Heart left ventricle (tissue), 16 donors: Measurements from ENCODE around the gene LHX5. TPM values are rescaled to one million over a fixed set of nuclear protein-coding genes. Genes with fewer than 3 reads are reported as not detected.

Experiments used
- ATAC-seq, 4 donors: fragments of 200-7000 bp; cut with Tn5 transposase; one replicate each; pipeline ENCODE4 v1.9.1; 2020 to 2022; ENCODE audit warnings: moderate library complexity in 4 of 4, mild to moderate bottlenecking in 3 of 4, moderate number of reproducible peaks in 1 of 4
- DNase-seq, 5 donors: peaks; one replicate each; pipeline ENCODE4 v3.0.0-alpha.2; 2020
- H3K27ac ChIP-seq, 12 donors: fragments of 200-600 bp; sonication (generic) in 4 of 12; one replicate each; pipeline versions ENCODE4 v1.5.0 to v1.8.0; 2016 to 2022; ENCODE audit warnings: mild to moderate bottlenecking in 2 of 12
- H3K27me3 ChIP-seq, 9 donors: fragments of 200-600 bp; sonication (generic) in 2 of 9; one replicate each; pipeline versions ENCODE4 v1.5.1 to v1.8.0; 2016 to 2022; ENCODE audit warnings: mild to moderate bottlenecking in 3 of 9
- H3K36me3 ChIP-seq, 9 donors: fragments of 200-600 bp; sonication (generic) in 2 of 9; one replicate each; pipeline versions ENCODE4 v1.5.0 to v1.8.0; 2018 to 2022; ENCODE audit warnings: mild to moderate bottlenecking in 2 of 9
- H3K4me1 ChIP-seq, 12 donors: fragments of 200-600 bp; sonication (generic) in 4 of 12; one replicate each; pipeline versions ENCODE4 v1.5.0 to v1.8.0; 2016 to 2022; ENCODE audit warnings: mild to moderate bottlenecking in 3 of 12
- H3K4me3 ChIP-seq, 12 donors: fragments of 200-600 bp; sonication (generic) in 4 of 12; one replicate each; pipeline versions ENCODE4 v1.5.0 to v1.8.0; 2017 to 2022; ENCODE audit warnings: mild to moderate bottlenecking in 9 of 12, moderate library complexity in 4 of 12
- H3K9me3 ChIP-seq, 12 donors: fragments of 200-600 bp; sonication (generic) in 4 of 12; one replicate each; pipeline versions ENCODE4 v1.5.0 to v1.8.0; 2016 to 2022; ENCODE audit warnings: mild to moderate bottlenecking in 1 of 12
- POLR2A ChIP-seq, 2 donors: fragments of 450-650 bp; IDR thresholded peaks; one replicate each; pipeline ENCODE4 v1.6.1; 2017; ENCODE audit warnings: antibody characterized with exemption in 2 of 2, mild to moderate bottlenecking in 2 of 2, moderate library complexity in 2 of 2
- WGBS, 4 donors: extraction: QIAGEN DNeasy Blood & Tissue Kit in 2 of 4; methylation state at CpG; one replicate each; pipeline versions ENCODE4 v1.1.5 to v1.1.7; 2013 to 2018; 5-methylcytosine and 5-hydroxymethylcytosine counted together
- intact Hi-C, 10 donors: fragments of 100-400 bp; cut with DNase I; formaldehyde crosslinking; loops; one replicate each; pipeline versions ENCODE4 v1.11.1 to v1.14.2; 2022
- polyA plus RNA-seq, 2 donors: library from polyadenylated mRNA; stranded (reverse); fragments of 200-250 nt; gene quantifications; one replicate each; pipeline ENCODE4 v1.2.3, GENCODE V29; 2013
- total RNA-seq, 9 donors: library from RNA; depleted of rRNA in 2 of 9; stranded (reverse); fragments of >200 nt in 2 of 9; fragmentation: NEBNext Ultra II Directional in 3 of 9; extraction: Animal tissue kit (Norgen Biotek cat#: 25700) in 3 of 9; gene quantifications; one replicate each; pipeline versions ENCODE4 v1.1.0 to v1.2.4, GENCODE V29; 2016 to 2023
- TF ChIP-seq, protein P1 (sequence below), 12 donors: fragments of 200-600 bp; sonication (generic) in 4 of 12; IDR thresholded peaks; one replicate each; pipeline versions ENCODE4 v1.5.0 to v1.8.0; 2018 to 2022; ENCODE audit warnings: antibody characterized with exemption in 12 of 12, mild to moderate bottlenecking in 5 of 12
- donor health status: ischemic (EF 13 %, LVEDD 7.1; RV severe dilation, severe dysfunction).
- donor health status: healthy with polysubstance abuse.
- donor health status: DM: no; HTN: yes; CAD: no.
- donor health status: DM: no; HTN: no; CAD: no.
- donor health status: ischemic (EF 25% LVEDD 6.9; RV normal size, moderate dysfunction).
- donor health status: ischemic (EF 25% LVEDD 5.7; RV mildly dilated, moderate dysfunction).
- donor health status: healthy.
- donor health status: DM: yes; HTN: yes; CAD: no.
- donor health status: ischemic (EF 35%, LVEDD 5.7; RV mildly dilated, moderate dysfunction).
- donor health status: nonischemic (EF 11% LVEDD 7.7; RV severe dilation, severe dysfunction).
- donor health status: DM: yes; HTN: yes; CAD: no.
- donor health status: PGD.
- donor health status: ischemic (EF 29% LVEDD 5.4; RV normal size, mild dysfunction).
- donor health status: nonischemic (EF 23%, LVEDD 6.1; RV moderate dilation, normal function).

The LHX5 gene
- total and polyA plus RNA-seq, 11 donors: not detected

DNA sequence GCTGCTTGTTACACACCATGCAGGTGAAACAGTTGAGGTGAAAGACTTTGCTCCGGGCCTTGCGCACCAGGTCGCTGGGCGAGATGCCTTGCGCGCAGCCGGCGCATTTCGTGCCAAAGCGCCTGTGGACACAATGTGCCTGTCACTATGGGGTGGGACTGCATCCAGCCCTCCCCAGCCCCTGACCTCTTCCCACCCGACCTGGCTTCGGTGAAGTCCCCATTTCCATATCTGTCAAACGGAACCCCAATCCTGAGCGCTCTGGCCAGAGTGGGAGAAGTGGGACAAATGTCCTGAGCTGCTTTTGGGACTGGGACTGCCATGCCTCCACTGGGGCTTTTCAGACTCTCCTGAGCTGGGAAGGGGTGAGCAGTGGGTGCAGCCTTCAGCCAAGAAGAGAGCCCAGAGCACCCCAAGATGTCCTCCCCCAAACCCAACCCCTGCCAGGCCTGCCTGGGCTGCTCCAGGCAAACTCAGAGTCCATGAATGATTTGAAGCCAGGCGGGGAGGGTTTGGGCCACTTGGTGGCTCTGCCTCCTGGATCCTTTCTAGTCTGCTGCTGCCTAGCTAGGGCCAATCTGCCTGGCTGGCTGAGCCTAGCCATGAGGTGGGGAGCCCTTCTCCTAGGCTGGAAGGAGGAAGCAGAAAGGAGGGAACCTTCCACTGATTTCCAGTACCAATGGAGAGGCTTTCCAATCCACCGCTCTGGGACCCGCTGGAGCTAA, 2.3 kb downstream of the LHX5 start:
- Histone ChIP-seq H3K36me3 (no peaks in the 10 kb centered on the region), H3K4me3 (no peak overlapping the region), H3K27ac (no peak overlapping the region), H3K4me1 (peaks cover 0 to 53% (median 18%) of the 10 kb centered on the region in 12 donors), H3K27me3 (peaks cover 77 to 100% (median 100%) of the 10 kb centered on the region in 9 donors), H3K9me3 (no peaks in the 10 kb centered on the region)
- TF ChIP-seq POLR2A (IDR thresholded peaks at IDR 0.05): no peak
- TF ChIP-seq, protein P1, sequence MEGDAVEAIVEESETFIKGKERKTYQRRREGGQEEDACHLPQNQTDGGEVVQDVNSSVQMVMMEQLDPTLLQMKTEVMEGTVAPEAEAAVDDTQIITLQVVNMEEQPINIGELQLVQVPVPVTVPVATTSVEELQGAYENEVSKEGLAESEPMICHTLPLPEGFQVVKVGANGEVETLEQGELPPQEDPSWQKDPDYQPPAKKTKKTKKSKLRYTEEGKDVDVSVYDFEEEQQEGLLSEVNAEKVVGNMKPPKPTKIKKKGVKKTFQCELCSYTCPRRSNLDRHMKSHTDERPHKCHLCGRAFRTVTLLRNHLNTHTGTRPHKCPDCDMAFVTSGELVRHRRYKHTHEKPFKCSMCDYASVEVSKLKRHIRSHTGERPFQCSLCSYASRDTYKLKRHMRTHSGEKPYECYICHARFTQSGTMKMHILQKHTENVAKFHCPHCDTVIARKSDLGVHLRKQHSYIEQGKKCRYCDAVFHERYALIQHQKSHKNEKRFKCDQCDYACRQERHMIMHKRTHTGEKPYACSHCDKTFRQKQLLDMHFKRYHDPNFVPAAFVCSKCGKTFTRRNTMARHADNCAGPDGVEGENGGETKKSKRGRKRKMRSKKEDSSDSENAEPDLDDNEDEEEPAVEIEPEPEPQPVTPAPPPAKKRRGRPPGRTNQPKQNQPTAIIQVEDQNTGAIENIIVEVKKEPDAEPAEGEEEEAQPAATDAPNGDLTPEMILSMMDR (IDR thresholded peaks at IDR 0.05): no peak
- 1 to 7% (median 3%) methylated on average over 15 to 17 of the region's 17 CpGs for WGBS, 4 donors
- DNase-seq (no peak), ATAC-seq (no peak)
- intact Hi-C loops: no loop called here

DNA sequence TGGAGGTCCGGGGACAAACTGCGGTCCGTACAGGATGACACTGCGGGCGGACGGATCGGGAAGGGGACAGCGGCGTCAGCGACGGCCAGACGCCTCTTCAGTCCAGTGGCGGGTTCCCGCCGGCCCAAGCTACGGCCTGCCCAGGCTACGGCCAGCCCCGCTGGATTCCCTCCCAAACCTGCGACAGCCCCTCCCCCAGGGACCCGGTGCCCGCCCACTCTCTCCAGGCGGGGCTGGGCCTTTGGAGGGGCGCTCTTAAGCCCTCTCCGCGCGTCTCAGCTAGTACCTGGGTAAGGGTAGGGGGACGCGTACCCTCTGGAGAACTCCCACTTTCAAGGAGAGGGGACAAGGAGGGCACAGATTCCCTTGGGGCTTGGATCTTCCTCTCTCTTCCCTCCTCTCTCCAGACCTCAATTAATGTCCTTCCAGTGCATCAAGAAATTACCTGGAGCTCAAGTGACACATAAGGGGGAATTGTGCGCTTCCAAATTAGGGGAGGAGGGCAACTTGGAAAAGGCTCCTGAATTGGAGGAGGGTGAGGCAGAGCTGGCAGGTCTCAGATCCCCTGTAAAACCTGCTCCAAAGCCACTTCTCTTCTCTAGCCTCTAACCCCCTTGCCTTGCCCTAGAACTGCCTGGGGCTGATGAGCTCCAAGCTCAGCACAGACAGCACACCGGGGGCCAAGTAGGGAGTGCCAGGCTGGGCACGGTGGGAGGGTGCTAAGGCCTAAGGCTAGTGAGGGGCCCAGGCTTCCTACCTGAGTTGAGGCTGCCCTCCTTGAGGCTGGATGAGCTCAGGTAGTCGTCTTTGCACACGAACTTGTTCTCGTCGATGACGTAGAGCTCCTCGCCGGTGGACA, 3.1 kb downstream of the LHX5 start:
- peak overlapping the region in 1 of 12 donors; percentile 34 for H3K4me3 ChIP-seq
- TF ChIP-seq, protein P1 (IDR thresholded peaks at IDR 0.05): no peak
- no peak for TF ChIP-seq POLR2A (IDR thresholded peaks at IDR 0.05)
- no peak for DNase-seq
- no peaks in the 10 kb centered on the region for H3K9me3 ChIP-seq
- WGBS, 4 donors: 1 to 3% (median 2%) methylated on average over 19 to 38 of the region's 38 CpGs
- intact Hi-C loops: no loop called here
- H3K27ac ChIP-seq: no peak overlapping the region
- peaks cover 74 to 100% (median 100%) of the 10 kb centered on the region in 9 donors for H3K27me3 ChIP-seq
- ATAC-seq: no peak
- H3K36me3 ChIP-seq: no peaks in the 10 kb centered on the region
- peaks cover 0 to 61% (median 26%) of the 10 kb centered on the region in 12 donors for H3K4me1 ChIP-seq

DNA sequence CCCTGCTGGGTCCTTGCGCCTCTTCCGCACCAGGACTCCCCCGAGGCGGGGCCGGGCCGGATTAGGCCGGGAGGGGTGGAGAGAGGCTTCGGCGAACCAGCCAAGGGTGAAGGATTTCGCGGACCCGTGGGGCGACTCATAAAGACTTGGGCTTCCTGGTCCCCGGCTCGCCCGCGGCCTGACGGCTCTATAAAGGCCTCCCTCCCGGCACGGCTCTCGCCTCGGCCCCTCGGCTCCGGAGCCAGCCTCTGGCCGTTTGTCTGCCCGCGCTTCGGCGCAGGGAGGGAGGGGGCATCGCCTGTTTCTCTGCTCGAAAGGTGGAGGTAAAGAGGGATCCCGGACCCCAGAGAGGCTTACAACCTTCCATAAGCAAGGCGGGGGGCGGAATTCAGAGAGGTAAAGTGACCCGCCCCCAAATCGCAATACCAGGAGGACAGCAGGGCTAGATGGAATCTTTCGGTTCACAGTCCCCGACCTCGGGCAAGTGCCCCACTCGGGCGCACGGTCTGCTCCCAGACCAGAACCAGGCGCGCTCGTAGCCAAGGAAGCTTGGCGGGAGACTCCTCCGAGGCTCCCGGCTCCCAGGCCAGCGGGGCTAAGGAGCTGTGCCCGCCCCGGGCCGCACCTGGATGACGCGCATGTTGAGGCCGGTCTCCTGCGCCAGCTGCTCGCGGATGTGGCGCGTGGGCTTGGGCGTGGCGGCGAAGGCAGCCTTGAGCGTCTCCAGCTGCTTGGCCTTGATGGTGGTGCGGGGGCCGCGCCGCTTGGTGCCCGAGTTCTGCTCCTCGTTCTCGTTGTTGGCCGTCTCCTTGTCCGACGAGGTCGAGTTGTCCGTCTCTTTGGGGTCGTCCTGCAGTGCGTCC, 3.9 kb downstream of the LHX5 start:
- no peaks in the 10 kb centered on the region for H3K9me3 ChIP-seq
- intact Hi-C loops: no loop called here
- H3K36me3 ChIP-seq: no peaks in the 10 kb centered on the region
- ATAC-seq (no peak), DNase-seq (no peak)
- H3K27me3 ChIP-seq: peaks cover 82 to 100% (median 100%) of the 10 kb centered on the region in 9 donors
- whole genome bisulfite sequencing, 4 donors: 1 to 3% (median 2%) methylated on average over 16 to 78 of the region's 78 CpGs
- H3K27ac ChIP-seq: no peak overlapping the region
- H3K4me3 ChIP-seq: peak overlapping the region; percentile 30 to 51 (median 41)
- H3K4me1 ChIP-seq: peaks cover 0 to 70% (median 33%) of the 10 kb centered on the region in 12 donors
- TF ChIP-seq POLR2A (IDR thresholded peaks at IDR 0.05): no peak

DNA sequence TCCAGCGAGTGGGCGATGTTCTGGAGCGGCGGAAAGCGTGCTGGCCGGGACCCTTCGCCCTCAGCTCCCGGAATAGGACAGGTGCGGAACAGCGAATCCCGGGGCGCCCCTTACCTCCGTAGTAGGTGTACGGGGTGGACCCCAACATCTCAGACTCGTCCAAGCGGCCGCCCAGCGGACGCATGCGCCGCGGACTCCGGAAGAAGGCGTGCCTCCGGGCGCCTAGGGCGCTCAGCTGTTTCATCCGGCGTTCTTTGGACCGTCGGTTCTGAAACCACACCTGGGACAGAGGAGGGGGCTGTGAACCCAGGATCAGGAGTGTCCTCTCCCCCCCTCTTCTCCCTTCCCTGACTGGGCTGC, 4.5 kb downstream of the LHX5 start:
- Histone ChIP-seq H3K27me3 (peaks cover 82 to 100% (median 99%) of the 10 kb centered on the region in 9 donors), H3K36me3 (no peaks in the 10 kb centered on the region), H3K4me3 (peak overlapping the region; percentile 30 to 51 (median 41)), H3K9me3 (no peaks in the 10 kb centered on the region), H3K4me1 (peaks cover 0 to 73% (median 38%) of the 10 kb centered on the region in 12 donors), H3K27ac (no peak overlapping the region)
- 2 to 5% (median 4%) methylated on average over 28 to 31 of the region's 31 CpGs for whole genome bisulfite sequencing, 4 donors
- DNase-seq: no peak
- TF ChIP-seq, protein P1 (IDR thresholded peaks at IDR 0.05): no peak
- TF ChIP-seq POLR2A (IDR thresholded peaks at IDR 0.05): no peak
- no peak for ATAC-seq
- intact Hi-C loops: no loop called here
